ENCODE results near the gene OSTN. TPM values are rescaled to one million over a fixed set of nuclear protein-coding genes. Genes with fewer than 3 reads are reported as not detected.

OSTN gene
- total RNA-seq, 1 experiment from 2014 or later = not detected

- ATAC-seq (peak; percentile 96), DNase-seq (ENCODE audit: low read depth, low spot score) (no peak)
- peak overlapping the region; percentile 13; the same call in 1 of the 2 replicates for H3K27ac ChIP-seq (ENCODE audit: low read length)
- H3K36me3 ChIP-seq (ENCODE audit: control insufficient read depth, insufficient read depth, low read length) = no peaks in the 10 kb centered on the region
- no peaks in the 10 kb centered on the region for H3K9me3 ChIP-seq (ENCODE audit: control insufficient read depth, insufficient read depth, low read depth, low read length)
- in situ Hi-C loops (cut with HindIII; ENCODE audit: low pct_unique_long_range_greater_than_20kb, low sequenced_read_pairs) (no loop called here), intact Hi-C loops (cut with micrococcal nuclease; ENCODE audit: unreplicated experiment) (loop anchor here (10.0 kb wide), 1 partner anchor 88 kb away; the partner anchor contains the start of gene UTS2B)
- CTCF ChIA-PET = no interaction called here
- no peaks in the 10 kb centered on the region for H3K4me1 ChIP-seq (ENCODE audit: control insufficient read depth, insufficient read depth, low read length)
- BruUV-seq (replicated peaks) = no TSS peak
- POLR2A ChIA-PET = no interaction called here
- no peak overlapping the region for H3K4me3 ChIP-seq (ENCODE audit: low read depth in 2 of 2, low read length in 2 of 2)
- H3K27me3 ChIP-seq (ENCODE audit: control insufficient read depth, insufficient read depth, low read length) = no peaks in the 10 kb centered on the region
- TF ChIP-seq CTCF (IDR thresholded peaks at IDR 0.05) (no peak), TCF7L2 (IDR thresholded peaks at IDR 0.05; ENCODE audit: low read depth, low read length) (peak; percentile 37; the same call in 1 of the 2 replicates)
Observed at GRCh38 chr3:191246630-191247029, 47.6 kb downstream of the OSTN start.

GRCh38 chr3:191253089-191253799 lies 54.2 kb downstream of the OSTN start:
- intact Hi-C loops (cut with micrococcal nuclease; ENCODE audit: unreplicated experiment) = no loop called here
- Histone ChIP-seq H3K4me1 (ENCODE audit: control insufficient read depth, insufficient read depth, low read length) (no peaks in the 10 kb centered on the region), H3K36me3 (ENCODE audit: control insufficient read depth, insufficient read depth, low read length) (no peaks in the 10 kb centered on the region), H3K4me3 (ENCODE audit: low read depth in 2 of 2, low read length in 2 of 2) (no peak overlapping the region), H3K27ac (ENCODE audit: low read length) (no peak overlapping the region), H3K9me3 (ENCODE audit: control insufficient read depth, insufficient read depth, low read depth, low read length) (no peaks in the 10 kb centered on the region), H3K27me3 (ENCODE audit: control insufficient read depth, insufficient read depth, low read length) (no peaks in the 10 kb centered on the region)
- ChIA-PET CTCF (no interaction called here), POLR2A (no interaction called here)
- no TSS peak for BruUV-seq (replicated peaks)
- no peak for DNase-seq (ENCODE audit: low read depth, low spot score)
- TF ChIP-seq POLR2AphosphoS5 (IDR thresholded peaks at IDR 0.05; ENCODE audit: low read depth, low read length) (no peak), CTCF (IDR thresholded peaks at IDR 0.05) (no peak), SIN3A (IDR thresholded peaks at IDR 0.05; ENCODE audit: borderline replicate concordance, insufficient read depth, low read depth, low read length) (no peak), TCF7L2 (IDR thresholded peaks at IDR 0.05; ENCODE audit: low read depth, low read length) (no peak), REST (IDR thresholded peaks at IDR 0.05; ENCODE audit: insufficient read depth in 1 of 2, low read depth in 2 of 2, low read length in 1 of 2) (no peak)
- in situ Hi-C loops (cut with HindIII; ENCODE audit: low pct_unique_long_range_greater_than_20kb, low sequenced_read_pairs) = no loop called here
- ATAC-seq = no peak
